Lung (tissue), 12 donors: Measurements from ENCODE around the gene QPRT. TPM values are rescaled to one million over a fixed set of nuclear protein-coding genes. Genes with fewer than 3 reads are reported as not detected.

Source experiments
- ATAC-seq: fragments of 200-7000 bp; cut with Tn5 transposase; one replicate; pipeline ENCODE4 v1.9.1; 2020; ENCODE audit warnings: moderate number of reproducible peaks; ENCODE audit not compliant: insufficient read depth, low FRiP score
- DNase-seq, 3 donors: peaks; one replicate each; pipeline ENCODE4 v3.0.0-alpha.2; 2013 to 2017
- H3K27ac ChIP-seq, 2 donors: one replicate each; pipeline ENCODE4 v1.5.1; 2013; ENCODE audit warnings: mild to moderate bottlenecking in 2 of 2, moderate library complexity in 2 of 2, control low read depth in 1 of 2, inconsistent platforms in 1 of 2, low read depth in 1 of 2, low read length in 1 of 2
- H3K27me3 ChIP-seq, 3 donors: one replicate each; pipeline ENCODE4 v1.5.1; 2013; ENCODE audit warnings: low read length in 2 of 3; ENCODE audit not compliant: control insufficient read depth in 3 of 3, insufficient read depth in 3 of 3
- H3K36me3 ChIP-seq, 4 donors: one replicate each; pipeline ENCODE4 v1.5.1; 2013; ENCODE audit warnings: low read length in 4 of 4, mild to moderate bottlenecking in 1 of 4, moderate library complexity in 1 of 4; ENCODE audit not compliant: control insufficient read depth in 4 of 4, insufficient read depth in 4 of 4
- H3K4me1 ChIP-seq, 5 donors: one replicate each; pipeline ENCODE4 v1.5.1; 2013; ENCODE audit warnings: low read length in 5 of 5, mild to moderate bottlenecking in 2 of 5, moderate library complexity in 1 of 5; ENCODE audit not compliant: control insufficient read depth in 5 of 5, insufficient read depth in 5 of 5
- H3K4me3 ChIP-seq: one replicate; pipeline ENCODE4 v1.5.1; 2013; ENCODE audit warnings: mild to moderate bottlenecking, control low read depth, moderate library complexity
- H3K9ac ChIP-seq, 2 donors: one replicate each; pipeline ENCODE4 v1.5.1; 2013; ENCODE audit warnings: low read length in 2 of 2, control low read depth in 1 of 2; ENCODE audit not compliant: insufficient read depth in 1 of 2
- H3K9me3 ChIP-seq, 4 donors: one replicate each; pipeline ENCODE4 v1.5.1; 2013; ENCODE audit warnings: low read length in 3 of 4, mild to moderate bottlenecking in 1 of 4, moderate library complexity in 1 of 4; ENCODE audit not compliant: control insufficient read depth in 4 of 4, insufficient read depth in 3 of 4
- WGBS, 2 donors: extraction: QIAGEN DNeasy Blood & Tissue Kit; methylation state at CpG; one replicate each; pipeline ENCODE4 v1.1.7; 2013; 5-methylcytosine and 5-hydroxymethylcytosine counted together
- polyA plus RNA-seq, 2 donors: library from polyadenylated mRNA; stranded (reverse); fragments of 200-250 nt; gene quantifications; one replicate each; pipeline ENCODE4 v1.2.1, GENCODE V29; 2013
- total RNA-seq, 2 donors: library from RNA; depleted of rRNA in 1 of 2; stranded (reverse); fragments of >200 nt in 1 of 2; gene quantifications; one replicate each; pipeline ENCODE4 v1.2.1, GENCODE V29; 2014 to 2021
- TF ChIP-seq, protein P1 (sequence below): IDR thresholded peaks from 2 replicates; pipeline ENCODE4 v1.5.1; 2012; ENCODE audit warnings: mild to moderate bottlenecking; ENCODE audit errors: control extremely low read depth, extremely low read depth
- donor health status: control.
- donor health status: control.
- donor health status: Bipolar disorder and iron deficiency.
- donor health status: healthy.
- donor health status: DM: yes; HTN: yes; CAD: no.

Gene QPRT
- total and polyA plus RNA-seq, 4 donors = 8.7 to 23.1 (median 15.8) TPM

DNA sequence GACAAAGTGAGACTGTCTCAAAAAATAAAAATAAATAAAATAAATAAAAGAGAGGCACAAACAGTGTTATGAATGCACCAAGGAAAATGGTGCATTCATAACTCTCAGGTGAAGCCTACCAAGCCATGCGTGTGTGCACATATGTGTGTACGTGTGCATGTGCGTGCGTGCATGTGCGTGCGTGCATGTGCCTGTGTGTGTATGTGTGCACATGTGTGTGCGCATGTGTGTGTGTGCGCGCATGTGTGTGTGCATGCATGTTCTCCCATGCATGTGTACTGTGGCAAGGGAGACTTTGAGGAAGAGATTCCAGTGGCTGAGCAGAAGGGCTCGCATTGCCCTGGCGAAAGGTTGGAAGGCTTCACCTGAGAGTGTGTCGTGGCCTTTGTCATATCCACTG, 11.2 kb upstream of the QPRT start:
- ATAC-seq (no peak), DNase-seq (no peak)
- peaks cover 0 to 25% (median 12%) of the 10 kb centered on the region in 5 donors for H3K4me1 ChIP-seq
- no peak overlapping the region for H3K27ac ChIP-seq
- TF ChIP-seq, protein P1, sequence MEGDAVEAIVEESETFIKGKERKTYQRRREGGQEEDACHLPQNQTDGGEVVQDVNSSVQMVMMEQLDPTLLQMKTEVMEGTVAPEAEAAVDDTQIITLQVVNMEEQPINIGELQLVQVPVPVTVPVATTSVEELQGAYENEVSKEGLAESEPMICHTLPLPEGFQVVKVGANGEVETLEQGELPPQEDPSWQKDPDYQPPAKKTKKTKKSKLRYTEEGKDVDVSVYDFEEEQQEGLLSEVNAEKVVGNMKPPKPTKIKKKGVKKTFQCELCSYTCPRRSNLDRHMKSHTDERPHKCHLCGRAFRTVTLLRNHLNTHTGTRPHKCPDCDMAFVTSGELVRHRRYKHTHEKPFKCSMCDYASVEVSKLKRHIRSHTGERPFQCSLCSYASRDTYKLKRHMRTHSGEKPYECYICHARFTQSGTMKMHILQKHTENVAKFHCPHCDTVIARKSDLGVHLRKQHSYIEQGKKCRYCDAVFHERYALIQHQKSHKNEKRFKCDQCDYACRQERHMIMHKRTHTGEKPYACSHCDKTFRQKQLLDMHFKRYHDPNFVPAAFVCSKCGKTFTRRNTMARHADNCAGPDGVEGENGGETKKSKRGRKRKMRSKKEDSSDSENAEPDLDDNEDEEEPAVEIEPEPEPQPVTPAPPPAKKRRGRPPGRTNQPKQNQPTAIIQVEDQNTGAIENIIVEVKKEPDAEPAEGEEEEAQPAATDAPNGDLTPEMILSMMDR = no peak
- no peaks in the 10 kb centered on the region for H3K9me3 ChIP-seq
- no peaks in the 10 kb centered on the region for H3K27me3 ChIP-seq
- no peak overlapping the region for H3K9ac ChIP-seq
- 95 to 97% methylated on average over 12 of the region's 12 CpGs for WGBS, 2 donors
- no peak overlapping the region for H3K4me3 ChIP-seq
- H3K36me3 ChIP-seq = no peaks in the 10 kb centered on the region

DNA sequence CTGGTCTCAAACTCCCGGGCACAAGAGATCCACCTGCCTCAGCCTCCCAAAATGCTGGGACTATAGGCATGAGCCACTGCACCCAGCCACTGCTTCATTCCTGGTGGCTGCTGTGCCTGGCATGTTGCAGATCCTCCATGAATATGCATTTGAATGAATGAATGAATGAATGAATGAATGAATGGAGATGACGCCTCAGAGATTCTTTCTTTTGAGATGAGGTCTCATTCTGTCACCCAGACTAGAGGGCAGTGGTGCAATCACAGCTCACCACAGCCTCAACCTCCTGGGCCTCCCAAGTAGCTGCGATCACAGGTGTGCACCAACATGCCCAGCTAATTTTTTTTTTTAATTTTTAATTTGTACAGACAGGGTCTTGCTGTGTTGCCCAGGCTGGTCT, 10.7 kb upstream of the QPRT start:
- Histone ChIP-seq H3K27me3 (no peaks in the 10 kb centered on the region), H3K9ac (no peak overlapping the region), H3K4me1 (peaks cover 0 to 28% (median 13%) of the 10 kb centered on the region in 5 donors), H3K9me3 (no peaks in the 10 kb centered on the region), H3K36me3 (no peaks in the 10 kb centered on the region), H3K4me3 (no peak overlapping the region), H3K27ac (no peak overlapping the region)
- TF ChIP-seq, protein P1 = no peak
- ATAC-seq (no peak), DNase-seq (no peak)
- WGBS, 2 donors = 83 to 91% methylated on average over 3 of the region's 3 CpGs

DNA sequence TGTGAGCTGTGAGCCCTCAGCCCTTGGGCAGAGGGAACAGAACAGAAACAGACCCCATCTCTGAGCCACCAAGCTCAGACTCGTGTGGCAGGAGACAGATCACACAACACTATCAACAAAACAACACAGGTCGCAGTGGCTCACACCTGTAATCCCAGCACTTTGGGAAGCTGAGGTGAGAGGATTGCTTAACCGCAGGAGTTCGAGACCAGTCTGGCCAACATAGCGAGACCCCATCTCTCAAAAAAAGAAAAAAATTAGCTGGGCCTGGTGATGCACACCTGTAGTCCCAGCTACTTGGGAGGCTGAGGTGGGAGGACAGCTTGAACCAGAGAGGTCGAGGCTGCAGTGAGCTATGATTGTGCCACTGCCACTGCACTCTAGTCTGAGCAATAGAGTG, 5.5 kb upstream of the QPRT start:
- ATAC-seq (no peak), DNase-seq (no peak)
- no peaks in the 10 kb centered on the region for H3K9me3 ChIP-seq
- no peak overlapping the region for H3K4me3 ChIP-seq
- H3K9ac ChIP-seq = no peak overlapping the region
- H3K27ac ChIP-seq = no peak overlapping the region
- TF ChIP-seq, protein P1 = no peak
- WGBS, 2 donors = 91 to 92% methylated on average over 6 of the region's 6 CpGs
- H3K27me3 ChIP-seq = no peaks in the 10 kb centered on the region
- no peaks in the 10 kb centered on the region for H3K36me3 ChIP-seq
- peaks cover 0 to 23% (median 3%) of the 10 kb centered on the region in 5 donors for H3K4me1 ChIP-seq

DNA sequence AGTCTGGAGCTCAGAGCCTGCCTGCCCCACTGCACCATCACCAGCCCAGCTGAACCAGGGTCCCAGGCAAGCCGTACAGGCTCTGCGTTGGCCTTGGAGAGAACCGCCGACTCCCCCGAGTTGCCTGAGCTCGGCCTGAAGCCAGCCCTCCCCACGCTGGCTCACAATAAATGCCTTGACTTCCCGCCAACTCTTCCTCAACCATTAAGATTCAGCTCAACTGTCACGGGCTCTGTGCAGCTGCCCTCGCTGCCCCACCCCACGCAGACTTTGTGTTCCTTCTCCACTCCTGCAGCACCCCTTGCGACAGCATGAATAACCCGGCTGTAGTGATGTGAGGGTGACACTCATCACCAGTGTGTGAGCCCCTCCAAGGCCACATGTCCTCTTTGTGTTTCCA, 4.8 kb upstream of the QPRT start:
- whole genome bisulfite sequencing, 2 donors = 30 to 44% methylated on average over 13 of the region's 13 CpGs
- peak; percentile 41 for ATAC-seq

More for the DNA sequence above, 4.8 kb upstream of the QPRT start:
- Histone ChIP-seq H3K4me3 (no peak overlapping the region), H3K9ac (no peak overlapping the region), H3K4me1 (peaks cover 0 to 23% (median 3%) of the 10 kb centered on the region in 5 donors), H3K27me3 (no peaks in the 10 kb centered on the region), H3K9me3 (no peaks in the 10 kb centered on the region), H3K27ac (no peak overlapping the region), H3K36me3 (no peaks in the 10 kb centered on the region)
- TF ChIP-seq, protein P1 = no peak
- DNase-seq = peak; percentile 80 to 93 (median 87)
